D721Med (cell line): ENCODE measurements around the gene CBL.

Source experiments
- DNase-seq: peaks from one replicate; pipeline ENCODE4 v3.0.0; 2011; ENCODE audit warnings: low spot score; ENCODE audit not compliant: insufficient read length
- FAIRE-seq: peaks from 2 replicates; lab custom pipeline; 2011; peaks lifted over from hg19 to GRCh38; lab: Jason Lieb, UNC
- TF ChIP-seq, protein P1 (sequence below): IDR thresholded peaks from 2 replicates; pipeline ENCODE4 v1.5.1; 2012; ENCODE audit warnings: mild to moderate bottlenecking, control low read depth; ENCODE audit not compliant: insufficient read depth; ENCODE audit errors: missing control alignments

The CBL gene

DNA sequence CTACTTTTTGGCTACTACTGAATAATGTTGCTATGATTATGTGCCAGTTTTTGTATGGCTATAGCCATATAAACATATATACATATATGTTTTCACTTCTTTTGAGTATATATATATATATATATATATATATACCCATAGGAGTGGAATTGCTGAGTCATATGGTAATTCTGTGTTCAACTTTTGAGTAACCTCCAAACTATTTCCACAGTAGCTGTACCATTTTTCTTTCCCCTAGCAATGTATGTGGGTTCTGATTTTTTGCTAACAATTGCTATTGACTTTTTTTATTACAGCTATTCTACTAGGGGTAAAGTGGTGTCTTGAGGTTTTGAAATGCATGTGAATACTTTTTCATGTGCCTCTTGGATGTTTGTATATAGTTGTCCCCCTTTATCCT is 30.4 kb downstream of the CBL start:
- FAIRE-seq (no peak), DNase-seq (no peak)
- TF ChIP-seq, protein P1, sequence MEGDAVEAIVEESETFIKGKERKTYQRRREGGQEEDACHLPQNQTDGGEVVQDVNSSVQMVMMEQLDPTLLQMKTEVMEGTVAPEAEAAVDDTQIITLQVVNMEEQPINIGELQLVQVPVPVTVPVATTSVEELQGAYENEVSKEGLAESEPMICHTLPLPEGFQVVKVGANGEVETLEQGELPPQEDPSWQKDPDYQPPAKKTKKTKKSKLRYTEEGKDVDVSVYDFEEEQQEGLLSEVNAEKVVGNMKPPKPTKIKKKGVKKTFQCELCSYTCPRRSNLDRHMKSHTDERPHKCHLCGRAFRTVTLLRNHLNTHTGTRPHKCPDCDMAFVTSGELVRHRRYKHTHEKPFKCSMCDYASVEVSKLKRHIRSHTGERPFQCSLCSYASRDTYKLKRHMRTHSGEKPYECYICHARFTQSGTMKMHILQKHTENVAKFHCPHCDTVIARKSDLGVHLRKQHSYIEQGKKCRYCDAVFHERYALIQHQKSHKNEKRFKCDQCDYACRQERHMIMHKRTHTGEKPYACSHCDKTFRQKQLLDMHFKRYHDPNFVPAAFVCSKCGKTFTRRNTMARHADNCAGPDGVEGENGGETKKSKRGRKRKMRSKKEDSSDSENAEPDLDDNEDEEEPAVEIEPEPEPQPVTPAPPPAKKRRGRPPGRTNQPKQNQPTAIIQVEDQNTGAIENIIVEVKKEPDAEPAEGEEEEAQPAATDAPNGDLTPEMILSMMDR, result no peak

DNA sequence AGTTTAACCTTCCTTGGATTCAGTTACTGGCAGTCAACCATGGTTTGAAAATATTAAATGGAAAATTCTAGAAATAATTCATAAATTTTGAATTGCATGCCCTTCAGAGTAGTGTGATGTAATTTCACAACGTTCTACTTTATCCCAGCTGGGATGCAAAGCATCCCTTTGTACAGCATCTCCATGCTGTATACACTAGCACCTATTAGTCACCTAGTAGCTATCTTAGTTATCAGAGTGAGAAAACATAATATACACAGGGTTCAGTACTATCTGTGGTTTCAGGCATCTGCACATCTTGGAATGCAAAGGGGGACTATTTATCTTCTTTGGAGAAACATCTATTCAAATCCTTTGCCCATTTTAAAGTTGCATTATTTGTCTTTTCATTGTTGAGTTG is 30.8 kb downstream of the CBL start:
- DNase-seq (no peak), FAIRE-seq (no peak)
- TF ChIP-seq, protein P1, result no peak

DNA sequence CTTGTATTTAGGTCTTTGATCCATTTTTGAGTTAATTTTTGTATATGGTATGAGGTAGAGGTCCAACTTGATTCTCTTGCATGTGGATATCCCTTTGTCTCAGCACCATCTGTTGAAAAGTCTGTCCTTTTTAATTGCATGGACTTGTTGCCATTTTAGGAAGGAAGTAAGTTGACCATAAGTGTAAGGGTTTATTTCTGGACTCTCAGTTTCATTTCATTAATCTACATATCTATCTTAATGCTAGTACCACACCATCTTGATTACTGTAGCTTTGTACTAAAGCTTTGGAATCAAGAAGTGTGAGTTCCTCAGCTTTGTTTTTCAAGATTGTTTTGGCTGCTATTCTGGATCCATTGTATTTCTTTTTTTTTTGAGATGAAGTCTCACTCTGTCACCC is 31.4 kb downstream of the CBL start:
- no peak for FAIRE-seq
- TF ChIP-seq, protein P1, result no peak

DNA sequence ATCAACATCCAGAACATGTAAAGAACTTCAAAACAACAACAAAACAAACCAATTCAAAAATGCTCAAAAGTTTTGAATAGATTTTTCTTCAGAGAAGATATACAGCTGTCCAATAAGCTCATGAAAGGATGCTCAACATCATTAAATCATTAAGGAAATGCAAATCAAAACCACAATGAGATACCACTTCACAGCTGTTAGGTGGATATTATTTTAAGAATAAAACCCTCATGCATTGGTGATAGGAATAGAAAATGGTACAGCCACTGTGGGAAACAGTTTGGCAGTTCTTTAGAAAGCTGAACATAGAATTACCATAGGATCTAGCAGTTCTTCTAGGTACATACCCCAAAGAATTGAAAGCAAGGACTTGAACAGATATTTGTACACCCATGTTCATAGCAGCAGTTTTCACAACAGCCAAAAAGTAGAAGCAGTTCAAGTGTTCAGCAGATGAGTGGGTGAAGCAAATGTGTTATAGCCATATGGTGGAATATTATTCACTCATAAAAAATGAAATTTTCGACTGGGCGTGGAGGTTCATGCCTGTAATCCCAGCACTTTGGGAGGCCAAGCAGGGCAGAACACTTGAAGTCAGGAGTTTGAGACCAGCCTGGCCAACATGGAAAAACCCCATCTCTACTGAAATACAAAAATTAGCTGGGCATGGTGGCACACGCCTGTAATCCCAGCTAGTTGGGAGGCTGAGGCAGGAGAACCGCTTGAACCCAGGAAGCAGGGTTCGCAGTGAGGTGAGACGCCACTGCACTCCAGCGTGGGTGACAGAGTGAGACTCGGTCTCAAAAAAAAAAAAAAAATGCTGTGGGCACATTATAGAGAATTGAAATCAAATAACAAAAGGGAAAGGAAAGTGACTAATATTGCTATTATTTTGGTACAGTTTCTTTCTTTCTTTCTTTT is 42.9 kb downstream of the CBL start:
- TF ChIP-seq, protein P1, result no peak
- no peak for FAIRE-seq

More for the DNA sequence above, 31.4 kb downstream of the CBL start:
- DNase-seq, result no peak

DNA sequence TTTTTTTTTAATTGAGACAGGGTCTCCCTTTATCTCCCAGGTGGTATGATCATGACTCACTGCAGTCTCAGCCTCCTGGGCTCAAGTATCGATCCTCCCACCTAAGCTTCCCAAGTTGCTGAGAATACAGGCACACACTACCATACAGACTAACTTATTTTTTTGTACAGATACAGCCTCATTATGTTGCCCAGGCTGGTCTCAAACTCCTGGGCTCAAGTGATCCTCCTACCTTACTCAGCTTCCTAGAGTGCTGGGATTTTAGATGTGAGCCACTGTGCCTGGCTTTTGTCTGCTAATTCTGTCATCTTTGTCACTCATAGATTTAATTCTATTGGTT is 43.5 kb downstream of the CBL start:
- TF ChIP-seq, protein P1, result no peak
- no peak for DNase-seq
- no peak for FAIRE-seq

More for the DNA sequence above, 42.9 kb downstream of the CBL start:
- DNase-seq, result no peak

DNA sequence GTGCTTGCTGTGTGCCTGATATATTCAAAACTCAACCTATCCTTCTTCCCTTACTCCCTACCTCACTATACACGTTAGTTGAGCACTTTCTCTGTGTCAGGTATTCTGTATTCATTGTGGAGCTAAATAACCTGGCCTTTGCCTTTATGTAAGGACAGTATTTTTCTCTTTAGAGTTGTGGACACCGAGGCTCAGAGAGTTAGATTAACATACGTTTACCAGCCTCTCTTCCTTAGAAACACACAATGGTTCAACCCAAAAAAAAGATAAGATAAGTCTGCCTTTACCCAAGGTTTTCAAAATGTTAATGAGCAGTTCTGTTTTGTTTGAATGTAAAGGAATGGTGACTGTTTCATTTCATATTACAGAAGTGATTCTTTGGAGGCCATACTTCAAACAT is 45.0 kb downstream of the CBL start:
- DNase-seq (no peak), FAIRE-seq (no peak)
- TF ChIP-seq, protein P1, result no peak

DNA sequence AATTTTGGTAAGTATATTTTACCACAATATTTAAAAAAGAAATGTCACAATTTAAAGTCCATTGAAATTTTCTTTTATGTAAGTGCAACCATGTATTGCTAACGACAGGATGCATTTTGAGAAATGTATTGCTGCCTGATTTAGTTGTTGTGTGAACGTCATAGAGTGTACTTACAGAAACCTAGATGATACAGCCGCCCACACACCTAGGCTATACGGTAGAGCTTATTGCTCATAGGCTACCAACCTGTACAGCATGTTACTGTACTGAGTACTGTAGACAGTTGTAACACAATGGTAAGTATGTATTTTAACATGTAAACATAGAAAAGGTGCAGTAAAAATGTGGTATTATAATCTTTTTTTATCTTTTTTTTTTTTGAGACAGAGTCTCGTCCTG is 48.1 kb downstream of the CBL start:
- TF ChIP-seq, protein P1, result no peak
- FAIRE-seq (no peak), DNase-seq (no peak)
